Natural killer cell (primary cell): Measurements from ENCODE around the gene GPR84. TPM values are rescaled to one million over a fixed set of nuclear protein-coding genes. Genes with fewer than 3 reads are reported as not detected.

ENCODE experiments used
- ATAC-seq, 3 donors: fragments of 150-1000 bp in 2 of 3; fragments of 200-7000 bp in 1 of 3; cut with Tn5 transposase; 1 replicate in 1 of 3; 2 replicates in 2 of 3; pipeline ENCODE4 v1.10.0; 2021; ENCODE audit warnings: mild to moderate bottlenecking in 2 of 3, moderate library complexity in 2 of 3
- DNase-seq, 2 donors: peaks; one replicate each; pipeline versions ENCODE4 v3.0.0 to v3.0.0-alpha.2; 2013 to 2021; ENCODE audit warnings: mixed read lengths in 1 of 2
- H3K27ac ChIP-seq: one replicate; pipeline ENCODE4 v1.5.1; 2013; ENCODE audit warnings: mild to moderate bottlenecking, low read length
- H3K27me3 ChIP-seq: one replicate; pipeline ENCODE4 v1.6.1; 2013; ENCODE audit warnings: low read length; ENCODE audit not compliant: control insufficient read depth, insufficient read depth
- H3K36me3 ChIP-seq: one replicate; pipeline ENCODE4 v1.6.1; 2013; ENCODE audit warnings: low read length; ENCODE audit not compliant: control insufficient read depth, insufficient read depth
- H3K4me1 ChIP-seq: one replicate; pipeline ENCODE4 v1.6.1; 2013; ENCODE audit warnings: low read length; ENCODE audit not compliant: control insufficient read depth, insufficient read depth
- H3K4me3 ChIP-seq: one replicate; pipeline ENCODE4 v1.5.1; 2013; ENCODE audit warnings: low read length
- H3K9me3 ChIP-seq: one replicate; pipeline ENCODE4 v1.6.1; 2013; ENCODE audit warnings: low read length; ENCODE audit not compliant: control insufficient read depth, insufficient read depth
- H3K27ac Mint-ChIP-seq, 2 donors: one replicate each; pipeline ENCODE4 v1.8.0; 2022; ENCODE audit warnings: mild to moderate bottlenecking in 2 of 2, mixed read lengths in 2 of 2, moderate library complexity in 1 of 2
- H3K27me3 Mint-ChIP-seq, 2 donors: one replicate each; pipeline ENCODE4 v1.8.0; 2022; ENCODE audit warnings: low read depth in 2 of 2, mixed read lengths in 2 of 2
- H3K36me3 Mint-ChIP-seq: one replicate; pipeline ENCODE4 v1.8.0; 2022; ENCODE audit warnings: mixed read lengths
- H3K4me1 Mint-ChIP-seq, 2 donors: one replicate each; pipeline ENCODE4 v1.8.0; 2022; ENCODE audit warnings: mixed read lengths in 2 of 2
- H3K4me3 Mint-ChIP-seq: one replicate; pipeline ENCODE4 v1.8.0; 2022; ENCODE audit warnings: mild to moderate bottlenecking, moderate library complexity, mixed read lengths
- H3K9me3 Mint-ChIP-seq, 2 donors: one replicate each; pipeline ENCODE4 v1.8.0; 2022; ENCODE audit warnings: mixed read lengths in 2 of 2
- WGBS: methylation state at CpG from one replicate; pipeline ENCODE4 v1.1.7; 2013; ENCODE audit warnings: missing lambda C conversion rate; ENCODE audit not compliant: insufficient coverage; 5-methylcytosine and 5-hydroxymethylcytosine counted together
- intact Hi-C: fragments of 100-400 bp; cut with micrococcal nuclease; formaldehyde crosslinking; loops from one replicate; pipeline ENCODE4 v1.14.2; 2022
- total RNA-seq, 4 donors: library from RNA; stranded (reverse); fragments of 120-200 nt in 1 of 4; gene quantifications; one replicate each; pipeline versions ENCODE4 v1.2.3 to v1.2.4, GENCODE V29; 2013 to 2022
- TF ChIP-seq, protein P1 (sequence below): fragments of 200-600 bp; IDR thresholded peaks from one replicate; pipeline ENCODE4 v1.8.0; 2022; ENCODE audit warnings: antibody characterized with exemption

GPR84 gene
- total RNA-seq, 3 donors from 2014 or later (not counting 1 experiment from before 2014, with no cell fraction given), result 0.45 to 4.9 (median 0.59) TPM

DNA sequence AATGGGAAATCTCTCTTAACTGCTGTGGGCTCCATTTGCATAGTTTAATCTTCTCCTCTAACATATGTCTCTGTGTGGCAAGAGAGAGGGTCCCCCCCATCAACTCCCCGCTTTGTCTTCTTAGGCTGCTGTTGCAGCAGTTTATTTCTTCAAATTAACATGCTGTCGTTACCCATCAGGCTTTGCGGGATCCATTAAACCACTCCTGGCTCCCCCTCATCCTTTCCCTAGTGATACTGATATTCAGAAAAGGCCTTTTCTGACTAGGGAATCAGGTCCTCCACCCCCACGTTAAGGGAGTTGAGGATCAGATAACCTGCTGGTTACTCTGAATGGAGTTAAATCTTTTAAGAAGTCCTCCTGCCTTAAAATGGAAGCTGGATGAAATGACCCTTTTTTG lies 15.2 kb downstream of the GPR84 start:
- H3K4me1 ChIP-seq, result peaks cover 4% of the 10 kb centered on the region
- TF ChIP-seq, protein P1, sequence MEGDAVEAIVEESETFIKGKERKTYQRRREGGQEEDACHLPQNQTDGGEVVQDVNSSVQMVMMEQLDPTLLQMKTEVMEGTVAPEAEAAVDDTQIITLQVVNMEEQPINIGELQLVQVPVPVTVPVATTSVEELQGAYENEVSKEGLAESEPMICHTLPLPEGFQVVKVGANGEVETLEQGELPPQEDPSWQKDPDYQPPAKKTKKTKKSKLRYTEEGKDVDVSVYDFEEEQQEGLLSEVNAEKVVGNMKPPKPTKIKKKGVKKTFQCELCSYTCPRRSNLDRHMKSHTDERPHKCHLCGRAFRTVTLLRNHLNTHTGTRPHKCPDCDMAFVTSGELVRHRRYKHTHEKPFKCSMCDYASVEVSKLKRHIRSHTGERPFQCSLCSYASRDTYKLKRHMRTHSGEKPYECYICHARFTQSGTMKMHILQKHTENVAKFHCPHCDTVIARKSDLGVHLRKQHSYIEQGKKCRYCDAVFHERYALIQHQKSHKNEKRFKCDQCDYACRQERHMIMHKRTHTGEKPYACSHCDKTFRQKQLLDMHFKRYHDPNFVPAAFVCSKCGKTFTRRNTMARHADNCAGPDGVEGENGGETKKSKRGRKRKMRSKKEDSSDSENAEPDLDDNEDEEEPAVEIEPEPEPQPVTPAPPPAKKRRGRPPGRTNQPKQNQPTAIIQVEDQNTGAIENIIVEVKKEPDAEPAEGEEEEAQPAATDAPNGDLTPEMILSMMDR, result no peak
- Mint-ChIP-seq H3K9me3 (no peaks in the 10 kb centered on the region), H3K27ac (no peak overlapping the region), H3K36me3 (peaks cover 35% of the 10 kb centered on the region), H3K27me3 (no peaks in the 10 kb centered on the region), H3K4me3 (no peak overlapping the region), H3K4me1 (peaks cover 4 to 8% of the 10 kb centered on the region in 2 donors)
- ATAC-seq, result no peak
- DNase-seq, result no peak
- peaks cover 71% of the 10 kb centered on the region for H3K36me3 ChIP-seq
- intact Hi-C loops, result no loop called here
- WGBS, result 95% methylated on average over 4 of the region's 4 CpGs
- H3K9me3 ChIP-seq, result no peaks in the 10 kb centered on the region
- no peak overlapping the region for H3K27ac ChIP-seq
- H3K27me3 ChIP-seq, result no peaks in the 10 kb centered on the region
- H3K4me3 ChIP-seq, result no peak overlapping the region

DNA sequence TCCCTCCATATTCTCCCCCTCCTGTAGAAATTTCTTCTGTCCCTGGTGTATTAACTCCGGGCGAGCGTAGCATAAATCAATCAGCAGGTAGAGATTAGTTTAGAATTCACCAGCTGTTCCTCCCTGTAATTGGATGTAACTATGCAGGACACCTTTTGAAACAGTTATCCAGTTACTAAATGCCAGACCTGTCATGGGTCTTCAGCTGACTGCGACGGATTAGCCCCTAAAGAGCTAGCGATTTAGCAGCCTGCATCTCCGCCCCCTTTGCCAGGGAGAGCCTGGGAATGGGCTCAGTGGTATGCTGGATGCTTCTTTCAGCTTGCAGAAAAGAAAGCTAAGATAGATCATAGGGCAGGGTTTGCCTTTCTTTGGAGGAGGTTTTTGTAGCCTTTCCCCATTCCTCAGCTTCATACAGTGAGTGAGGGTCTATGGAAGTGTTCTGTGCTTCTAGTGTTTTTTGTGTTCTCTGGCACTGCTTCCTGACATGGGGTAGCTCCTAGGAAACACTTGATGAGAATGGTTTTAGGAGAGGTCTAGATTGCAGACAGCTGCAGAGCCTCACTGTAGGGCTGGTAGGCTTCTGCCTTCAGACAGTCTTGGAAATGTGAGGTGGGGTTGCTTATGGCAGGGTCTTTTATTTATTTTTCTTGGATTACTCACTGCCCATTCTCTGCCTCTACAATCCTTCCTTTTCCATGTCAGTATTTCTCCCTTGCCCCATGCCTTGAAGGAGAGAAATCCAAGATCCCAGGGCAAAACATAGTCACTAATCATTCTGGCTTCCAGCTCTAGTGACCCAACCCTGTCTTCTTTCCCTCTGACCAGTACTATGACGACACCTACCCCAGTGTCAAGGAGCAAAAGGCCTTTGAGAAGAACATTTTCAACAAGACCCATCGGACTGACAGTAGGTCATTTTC lies 22.6 kb downstream of the GPR84 start:
- Mint-ChIP-seq H3K27me3 (no peaks in the 10 kb centered on the region), H3K27ac (no peak overlapping the region), H3K4me3 (no peak overlapping the region), H3K9me3 (no peaks in the 10 kb centered on the region), H3K36me3 (peaks cover 14% of the 10 kb centered on the region), H3K4me1 (peaks cover 13 to 14% of the 10 kb centered on the region in 2 donors)
- no peak overlapping the region for H3K4me3 ChIP-seq
- no peaks in the 10 kb centered on the region for H3K9me3 ChIP-seq
- H3K27ac ChIP-seq, result no peak overlapping the region
- intact Hi-C loops, result no loop called here
- over 99% methylated on average over 9 of the region's 9 CpGs for WGBS
- DNase-seq (no peak), ATAC-seq (no peak)
- H3K27me3 ChIP-seq, result no peaks in the 10 kb centered on the region
- TF ChIP-seq, protein P1, result no peak
- H3K4me1 ChIP-seq, result no peaks in the 10 kb centered on the region
- peaks cover 56% of the 10 kb centered on the region for H3K36me3 ChIP-seq

GRCh38 chr12:54340846-54341245 lies 23.4 kb downstream of the GPR84 start:
- Mint-ChIP-seq H3K4me3 (no peak overlapping the region), H3K27ac (peak overlapping the region in 1 of 2 donors; percentile 27), H3K36me3 (peaks cover 14% of the 10 kb centered on the region), H3K27me3 (no peaks in the 10 kb centered on the region), H3K9me3 (no peaks in the 10 kb centered on the region), H3K4me1 (peaks cover 13 to 18% of the 10 kb centered on the region in 2 donors)
- no peak for DNase-seq
- Histone ChIP-seq H3K27me3 (no peaks in the 10 kb centered on the region), H3K27ac (no peak overlapping the region), H3K36me3 (peaks cover 50% of the 10 kb centered on the region), H3K4me3 (no peak overlapping the region), H3K9me3 (no peaks in the 10 kb centered on the region), H3K4me1 (no peaks in the 10 kb centered on the region)
- intact Hi-C loops, result no loop called here
- no peak for ATAC-seq
- WGBS, result 95% methylated on average over 7 of the region's 7 CpGs
- TF ChIP-seq, protein P1, result no peak
